D721Med (cell line): ENCODE measurements around the gene TPD52L2.

Experiments
- DNase-seq: peaks from one replicate; pipeline ENCODE4 v3.0.0; 2011; ENCODE audit warnings: low spot score; ENCODE audit not compliant: insufficient read length
- FAIRE-seq: peaks from 2 replicates; lab custom pipeline; 2011; peaks lifted over from hg19 to GRCh38; lab: Jason Lieb, UNC
- TF ChIP-seq, protein P1 (sequence below): IDR thresholded peaks from 2 replicates; pipeline ENCODE4 v1.5.1; 2012; ENCODE audit warnings: mild to moderate bottlenecking, control low read depth; ENCODE audit not compliant: insufficient read depth; ENCODE audit errors: missing control alignments

TPD52L2 gene

DNA sequence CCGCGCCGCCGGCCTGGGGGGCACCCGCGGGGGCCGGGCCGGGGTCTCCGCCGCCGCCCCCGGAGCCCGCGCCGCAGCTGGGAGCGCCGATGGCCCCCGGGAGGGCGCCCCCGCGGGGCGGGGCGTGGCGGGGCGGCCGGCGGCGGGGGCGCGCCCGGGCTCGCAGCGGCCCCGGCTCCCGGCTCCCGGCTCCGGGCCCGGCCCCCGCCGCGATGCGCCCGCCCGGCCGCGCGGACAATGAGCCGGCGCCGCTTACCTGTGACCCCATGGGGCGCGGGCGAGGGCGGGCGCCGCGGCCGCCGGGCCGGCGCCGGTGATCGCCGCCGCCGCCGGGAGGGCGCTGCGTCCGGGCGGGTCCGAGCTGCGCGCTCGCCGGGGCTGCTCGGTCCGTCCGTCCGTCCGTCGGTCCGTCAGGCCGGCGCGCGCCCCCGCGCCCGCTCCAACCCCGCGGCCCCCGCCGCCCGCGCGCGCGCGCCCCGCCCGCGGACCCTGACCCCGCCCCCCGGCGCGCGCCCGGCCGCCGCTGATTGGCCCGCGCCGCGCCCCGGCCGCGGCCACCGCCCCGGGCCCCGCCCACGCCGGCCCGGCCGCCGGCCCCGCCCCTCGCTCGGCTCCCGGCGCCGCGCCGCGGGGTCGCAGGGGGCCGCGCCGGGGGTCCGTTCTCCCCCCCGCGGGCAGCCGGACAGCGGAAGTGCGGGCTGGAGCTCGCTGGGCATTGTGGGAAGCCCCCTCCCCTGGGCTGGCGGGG, 34.1 kb upstream of the TPD52L2 start, which contains the start of gene ZBTB46:
ZBTB46 (minus strand) TSS at position 424 of the 748 bp plus-strand sequence. CDS start 40,507 bp downstream, outside the sequence.
- DNase-seq: peak; percentile 92
- FAIRE-seq: no peak
- TF ChIP-seq, protein P1, sequence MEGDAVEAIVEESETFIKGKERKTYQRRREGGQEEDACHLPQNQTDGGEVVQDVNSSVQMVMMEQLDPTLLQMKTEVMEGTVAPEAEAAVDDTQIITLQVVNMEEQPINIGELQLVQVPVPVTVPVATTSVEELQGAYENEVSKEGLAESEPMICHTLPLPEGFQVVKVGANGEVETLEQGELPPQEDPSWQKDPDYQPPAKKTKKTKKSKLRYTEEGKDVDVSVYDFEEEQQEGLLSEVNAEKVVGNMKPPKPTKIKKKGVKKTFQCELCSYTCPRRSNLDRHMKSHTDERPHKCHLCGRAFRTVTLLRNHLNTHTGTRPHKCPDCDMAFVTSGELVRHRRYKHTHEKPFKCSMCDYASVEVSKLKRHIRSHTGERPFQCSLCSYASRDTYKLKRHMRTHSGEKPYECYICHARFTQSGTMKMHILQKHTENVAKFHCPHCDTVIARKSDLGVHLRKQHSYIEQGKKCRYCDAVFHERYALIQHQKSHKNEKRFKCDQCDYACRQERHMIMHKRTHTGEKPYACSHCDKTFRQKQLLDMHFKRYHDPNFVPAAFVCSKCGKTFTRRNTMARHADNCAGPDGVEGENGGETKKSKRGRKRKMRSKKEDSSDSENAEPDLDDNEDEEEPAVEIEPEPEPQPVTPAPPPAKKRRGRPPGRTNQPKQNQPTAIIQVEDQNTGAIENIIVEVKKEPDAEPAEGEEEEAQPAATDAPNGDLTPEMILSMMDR: no peak

DNA sequence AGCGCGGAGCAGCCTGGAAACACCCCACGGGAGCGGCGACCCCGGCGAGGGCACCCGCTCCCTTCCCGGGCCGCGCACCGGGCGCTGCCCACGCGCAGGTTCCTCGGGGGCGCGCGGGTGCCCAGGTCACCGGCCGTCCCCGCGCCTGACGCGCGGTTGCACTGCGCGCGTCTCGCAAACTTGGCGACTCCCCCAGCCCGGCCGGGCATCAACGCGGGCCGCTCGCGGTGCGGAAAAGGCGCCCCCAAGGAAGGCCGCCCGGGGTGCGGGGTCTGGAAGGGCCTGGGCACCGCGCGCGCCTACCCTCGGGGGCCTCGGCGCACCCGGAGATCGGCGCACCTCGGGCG, 33.5 kb upstream of the TPD52L2 start:
- TF ChIP-seq, protein P1: no peak
- FAIRE-seq: no peak
- DNase-seq: no peak

DNA sequence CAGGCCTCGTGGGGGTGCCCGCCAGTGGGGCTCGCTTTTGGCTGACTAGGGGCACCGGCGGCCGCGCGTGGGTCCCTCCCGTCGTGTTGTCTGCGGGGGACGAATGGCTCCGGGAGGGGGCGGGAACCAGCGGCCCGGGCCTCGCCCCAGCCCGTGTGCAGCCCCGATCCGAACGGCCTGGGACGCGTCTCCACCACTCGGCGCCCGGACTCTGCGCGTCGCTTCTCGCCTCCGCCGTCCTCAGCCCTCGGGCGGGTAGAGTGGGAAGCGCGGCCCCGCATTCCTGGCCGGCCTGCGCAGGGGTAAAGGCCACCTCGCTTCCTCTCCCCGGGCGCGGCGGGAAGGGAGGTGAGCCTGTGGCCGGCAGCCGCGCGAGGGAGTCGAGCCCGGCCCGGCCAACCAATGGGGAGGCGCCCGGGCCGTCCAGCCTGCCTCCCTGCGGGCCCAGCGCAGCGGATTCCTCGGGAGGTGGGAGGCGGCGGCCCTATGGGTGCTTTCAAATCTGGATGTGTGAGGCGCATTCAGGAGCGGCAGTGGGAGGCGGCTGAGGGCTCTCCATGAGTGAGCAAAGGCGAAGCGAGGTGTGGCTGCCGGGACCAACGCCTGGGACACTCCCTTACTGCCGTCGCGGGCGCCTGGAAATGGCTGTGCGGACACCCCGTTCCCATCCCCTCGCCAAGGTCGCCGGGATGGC, 32.9 kb upstream of the TPD52L2 start:
- DNase-seq (no peak), FAIRE-seq (no peak)
- TF ChIP-seq, protein P1: no peak

DNA sequence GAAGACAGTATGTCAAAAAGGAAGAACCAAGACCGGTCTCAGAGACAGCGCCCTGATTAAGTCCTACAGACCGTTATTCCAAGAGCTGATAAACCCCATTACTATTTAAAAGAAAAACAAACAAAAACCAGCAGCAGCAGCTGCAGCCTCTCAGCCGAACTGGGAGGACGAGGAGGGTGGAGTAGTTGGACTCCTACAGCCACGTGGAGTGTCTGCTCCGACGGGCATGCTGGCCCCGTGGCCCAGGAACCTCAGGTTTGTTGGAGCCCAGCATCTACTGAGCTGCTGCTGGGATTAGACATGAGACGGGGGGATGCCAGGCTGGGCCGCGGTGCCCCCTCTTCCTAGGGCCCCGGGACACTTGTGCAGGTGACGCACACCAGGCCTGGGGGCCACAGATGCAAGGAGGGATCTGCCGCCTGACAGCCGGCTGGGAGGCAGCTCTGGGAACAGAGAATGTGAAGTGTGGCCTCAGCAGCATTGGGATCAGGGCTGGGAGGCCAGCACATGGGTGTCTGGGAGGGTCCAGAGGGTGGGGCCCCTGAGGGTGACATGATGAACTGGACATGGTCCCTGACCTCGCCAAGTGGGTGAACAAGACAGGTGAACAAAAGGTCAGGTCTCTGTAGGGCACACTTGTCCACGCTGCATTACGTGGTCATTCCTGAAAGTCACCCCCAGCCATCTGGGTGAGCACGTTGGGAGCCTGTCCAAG, 31.1 kb upstream of the TPD52L2 start:
- DNase-seq (no peak), FAIRE-seq (no peak)

DNA sequence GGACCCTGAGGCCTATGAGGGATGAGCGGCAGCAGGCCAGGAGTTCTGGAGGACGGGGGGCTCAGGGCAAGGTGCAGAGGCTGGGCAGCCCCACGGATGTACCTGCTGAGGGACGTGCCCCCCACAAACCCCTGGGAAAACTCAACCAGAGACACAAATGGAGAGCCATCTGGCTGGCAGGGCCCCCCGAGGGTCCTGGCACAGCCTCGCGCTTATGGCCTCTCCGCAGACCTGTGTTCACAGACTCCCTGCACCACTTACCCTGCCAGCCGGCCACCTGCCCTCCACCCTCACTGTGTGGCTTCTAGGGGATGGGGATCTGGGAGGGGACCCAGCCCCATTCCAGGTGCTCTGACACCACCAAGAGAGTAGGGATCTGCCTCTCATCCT, 30.6 kb upstream of the TPD52L2 start:
- DNase-seq: no peak
- no peak for FAIRE-seq
- TF ChIP-seq, protein P1: no peak

More for the DNA sequence above, 31.1 kb upstream of the TPD52L2 start:
- TF ChIP-seq, protein P1: no peak

DNA sequence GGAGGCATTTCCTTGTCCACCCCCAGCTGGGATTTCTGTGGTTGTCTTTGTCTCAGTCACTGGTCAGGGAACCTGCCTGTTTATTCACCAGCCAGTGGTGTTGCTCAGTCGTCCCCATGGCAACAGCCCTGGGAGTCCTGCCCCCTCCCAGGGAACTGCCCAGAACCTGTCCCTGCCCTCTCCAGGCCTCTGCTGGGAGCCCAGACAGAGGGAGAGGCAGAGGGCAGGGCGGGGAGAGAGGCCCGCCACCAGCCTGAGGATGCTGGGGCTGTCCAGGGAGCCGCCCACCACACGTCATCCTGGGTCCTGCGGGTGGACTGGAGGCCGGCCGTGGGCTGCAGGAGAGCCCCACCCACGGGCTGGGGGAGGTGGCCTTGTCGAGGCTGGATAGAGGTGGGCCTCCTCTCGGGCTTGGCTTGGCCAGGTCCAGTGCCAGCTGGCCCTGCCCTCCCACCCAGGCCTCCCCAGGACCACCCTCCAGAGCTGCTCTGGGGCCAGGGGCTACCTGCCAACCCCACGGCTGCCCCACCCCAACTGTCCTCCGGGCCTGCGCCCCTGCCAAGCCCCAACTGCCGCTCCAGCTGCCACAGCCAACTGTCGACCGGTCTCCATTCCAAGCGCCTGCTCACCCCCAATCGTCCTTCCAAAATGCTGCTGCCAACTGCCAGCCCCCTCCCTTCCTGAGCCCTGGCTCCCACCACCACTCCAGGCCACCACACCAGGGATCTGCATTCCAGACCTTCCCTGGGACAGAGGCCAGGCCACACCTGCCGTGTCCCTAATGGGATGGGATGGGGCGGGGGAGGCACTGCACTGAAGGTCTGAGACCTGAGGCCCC, 29.8 kb upstream of the TPD52L2 start:
- DNase-seq (peak; percentile 84), FAIRE-seq (no peak)
- TF ChIP-seq, protein P1: no peak
